Activated T-cell treated with anti-CD3 and anti-CD28 coated beads, Interleukin-2, amount 50 U/mL, for 48 hours (primary cell): ENCODE measurements around the gene EMCN.
"Not testable (repeated sequence)": the region's sequence is repeated elsewhere in the genome, so short reads cannot be mapped to it uniquely, and the experiment has no call there.

ENCODE experiments used
- DNase-seq, 2 experiments: peaks; one replicate each; pipeline ENCODE4 v3.0.0-alpha.2; 2020

EMCN gene

GRCh38 chr4:100517864-100518341 is at the start of gene EMCN:
EMCN (minus strand) TSS chr4:100518022; CDS start chr4:100517914, 108 bp downstream.
- no peak for DNase-seq

GRCh38 chr4:100566396-100566795 is 48.6 kb upstream of the EMCN start:
- DNase-seq, result no peak

- DNase-seq, result no peak
Measured at GRCh38 chr4:100557306-100557705, 39.5 kb upstream of the EMCN start.

- DNase-seq, result no peak
Measured at GRCh38 chr4:100555611-100556337, 38.0 kb upstream of the EMCN start.

GRCh38 chr4:100548200-100548560 is 30.4 kb upstream of the EMCN start:
- DNase-seq, result no peak

GRCh38 chr4:100547541-100548199 is 29.8 kb upstream of the EMCN start:
- no peak for DNase-seq

- no peak for DNase-seq
Measured at GRCh38 chr4:100545427-100545826, 27.6 kb upstream of the EMCN start.

- DNase-seq, result no peak
Measured at GRCh38 chr4:100540131-100540530, 22.3 kb upstream of the EMCN start.

- DNase-seq, result no peak
Measured at GRCh38 chr4:100539706-100540105, 21.9 kb upstream of the EMCN start.

- DNase-seq, result no peak
Measured at GRCh38 chr4:100533741-100534140, 15.9 kb upstream of the EMCN start.

- DNase-seq, result not testable (repeated sequence)
Measured at GRCh38 chr4:100530161-100530560, 12.3 kb upstream of the EMCN start.

- DNase-seq, result no peak
Measured at GRCh38 chr4:100525686-100526085, 7.9 kb upstream of the EMCN start.

GRCh38 chr4:100519205-100519604 is 1.4 kb upstream of the EMCN start:
- DNase-seq, result no peak

GRCh38 chr4:100516225-100516624 is 1.6 kb downstream of the EMCN start:
- DNase-seq, result no peak

- DNase-seq, result no peak
Measured at GRCh38 chr4:100511896-100512295, 5.9 kb downstream of the EMCN start.

GRCh38 chr4:100510551-100510950 is 7.3 kb downstream of the EMCN start:
- no peak for DNase-seq

- DNase-seq, result no peak
Measured at GRCh38 chr4:100509386-100509785, 8.4 kb downstream of the EMCN start.

GRCh38 chr4:100508691-100509090 is 9.1 kb downstream of the EMCN start:
- no peak for DNase-seq

GRCh38 chr4:100504086-100504874 is 13.5 kb downstream of the EMCN start:
- no peak for DNase-seq

GRCh38 chr4:100497791-100498190 is 20.0 kb downstream of the EMCN start:
- no peak for DNase-seq

GRCh38 chr4:100495074-100495473 is 22.7 kb downstream of the EMCN start:
- DNase-seq, result no peak

- no peak for DNase-seq
Measured at GRCh38 chr4:100494166-100494565, 23.7 kb downstream of the EMCN start.

- no peak for DNase-seq
Measured at GRCh38 chr4:100493756-100494155, 24.1 kb downstream of the EMCN start.

GRCh38 chr4:100492129-100492528 is 25.7 kb downstream of the EMCN start:
- no peak for DNase-seq
